Coronary artery (tissue), 2 donors: ENCODE data around the gene SLC2A9.

Experiments
- DNase-seq: peaks from one replicate; pipeline ENCODE4 v3.0.0-alpha.2; 2017; ENCODE audit warnings: low spot score
- H3K27ac ChIP-seq, 2 donors: fragments of 200-600 bp; sonication (generic); one replicate each; pipeline ENCODE4 v1.5.1; 2016 to 2019
- H3K4me3 ChIP-seq: fragments of 200-600 bp; sonication (generic); 2 replicates; pipeline ENCODE4 v1.5.1; 2016; ENCODE audit warnings: mild to moderate bottlenecking, moderate library complexity
- TF ChIP-seq, protein P1 (sequence below): fragments of 200-600 bp; sonication (generic); IDR thresholded peaks from one replicate; pipeline ENCODE4 v1.5.1; 2019; ENCODE audit warnings: antibody characterized with exemption

SLC2A9 gene

GRCh38 chr4:10041036-10041435 lies 19.7 kb upstream of the SLC2A9 start:
- TF ChIP-seq, protein P1, sequence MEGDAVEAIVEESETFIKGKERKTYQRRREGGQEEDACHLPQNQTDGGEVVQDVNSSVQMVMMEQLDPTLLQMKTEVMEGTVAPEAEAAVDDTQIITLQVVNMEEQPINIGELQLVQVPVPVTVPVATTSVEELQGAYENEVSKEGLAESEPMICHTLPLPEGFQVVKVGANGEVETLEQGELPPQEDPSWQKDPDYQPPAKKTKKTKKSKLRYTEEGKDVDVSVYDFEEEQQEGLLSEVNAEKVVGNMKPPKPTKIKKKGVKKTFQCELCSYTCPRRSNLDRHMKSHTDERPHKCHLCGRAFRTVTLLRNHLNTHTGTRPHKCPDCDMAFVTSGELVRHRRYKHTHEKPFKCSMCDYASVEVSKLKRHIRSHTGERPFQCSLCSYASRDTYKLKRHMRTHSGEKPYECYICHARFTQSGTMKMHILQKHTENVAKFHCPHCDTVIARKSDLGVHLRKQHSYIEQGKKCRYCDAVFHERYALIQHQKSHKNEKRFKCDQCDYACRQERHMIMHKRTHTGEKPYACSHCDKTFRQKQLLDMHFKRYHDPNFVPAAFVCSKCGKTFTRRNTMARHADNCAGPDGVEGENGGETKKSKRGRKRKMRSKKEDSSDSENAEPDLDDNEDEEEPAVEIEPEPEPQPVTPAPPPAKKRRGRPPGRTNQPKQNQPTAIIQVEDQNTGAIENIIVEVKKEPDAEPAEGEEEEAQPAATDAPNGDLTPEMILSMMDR: no peak
- Histone ChIP-seq H3K27ac (no peak overlapping the region), H3K4me3 (no peak overlapping the region)
- DNase-seq: peak; percentile 54

DNA sequence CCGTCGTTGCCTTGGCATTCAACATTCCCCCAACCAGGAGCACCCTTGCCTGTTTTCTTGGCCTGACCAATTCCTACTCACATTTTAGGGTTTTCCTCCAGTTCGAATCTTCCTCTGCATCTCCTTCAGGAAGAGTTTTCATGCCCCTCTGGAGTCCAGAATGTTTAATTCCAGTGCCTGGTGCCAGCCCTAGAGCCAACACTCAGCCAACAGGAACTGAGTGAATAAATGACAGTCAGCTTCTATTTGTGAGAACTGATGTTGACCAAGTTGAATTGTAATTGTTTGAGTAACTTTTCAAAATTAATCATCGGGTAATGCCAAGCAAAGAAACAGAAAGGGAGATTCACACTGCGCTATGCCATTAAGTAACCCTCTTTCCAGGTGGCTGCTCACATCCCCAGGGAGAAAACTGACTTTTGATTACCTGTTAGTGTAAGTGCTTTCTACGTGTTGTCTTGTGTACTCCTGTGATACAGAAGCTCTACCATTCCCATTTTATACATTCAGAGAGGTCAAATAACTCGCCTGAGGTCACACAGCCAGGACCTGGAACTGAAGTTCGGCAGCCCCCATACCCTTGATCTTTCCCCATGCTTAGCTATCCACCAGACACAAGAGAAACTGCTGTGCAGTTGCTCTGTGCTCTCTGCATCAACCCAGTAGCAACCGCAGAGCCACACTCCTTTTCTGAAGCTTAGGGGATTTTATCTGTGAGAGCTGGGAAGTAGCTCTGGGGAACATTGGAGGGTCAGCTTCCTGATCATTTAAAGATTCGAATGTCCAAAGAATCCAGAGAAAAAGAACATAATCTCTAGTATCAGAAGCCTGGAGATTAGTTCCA lies 19.0 kb upstream of the SLC2A9 start:
- peak; percentile 17 for DNase-seq
- H3K4me3 ChIP-seq: no peak overlapping the region
- no peak overlapping the region for H3K27ac ChIP-seq
- TF ChIP-seq, protein P1: no peak

DNA sequence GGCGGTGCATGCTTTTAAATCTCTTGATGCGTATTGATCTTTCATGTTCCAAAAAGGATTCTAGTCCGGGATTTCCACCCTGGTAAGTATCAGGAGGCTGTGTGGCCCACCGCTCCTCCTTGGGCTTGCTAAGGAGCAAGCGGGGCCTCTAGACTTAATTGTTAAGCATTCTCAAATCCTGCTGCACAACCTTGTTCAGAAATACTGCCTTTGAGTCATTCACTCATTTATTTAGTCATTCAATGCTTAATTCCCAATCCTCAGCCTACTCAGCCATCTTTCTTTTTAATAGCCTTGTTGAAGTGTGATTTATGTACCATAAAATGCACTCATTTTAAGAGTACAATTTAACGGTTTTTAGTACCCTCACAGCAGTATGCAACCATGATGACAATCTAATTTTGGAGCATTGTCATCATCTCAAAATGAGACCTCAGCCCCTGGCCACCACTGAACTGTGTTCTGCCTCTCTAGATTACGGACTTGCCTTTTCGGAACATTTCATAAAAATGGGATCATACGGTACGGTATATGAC lies 15.6 kb upstream of the SLC2A9 start:
- DNase-seq: peak; percentile 2
- Histone ChIP-seq H3K4me3 (no peak overlapping the region), H3K27ac (no peak overlapping the region)
- TF ChIP-seq, protein P1: no peak

GRCh38 chr4:10035130-10035529 lies 13.8 kb upstream of the SLC2A9 start:
- no peak for DNase-seq
- no peak overlapping the region for H3K27ac ChIP-seq
- no peak overlapping the region for H3K4me3 ChIP-seq
- TF ChIP-seq, protein P1: no peak

DNA sequence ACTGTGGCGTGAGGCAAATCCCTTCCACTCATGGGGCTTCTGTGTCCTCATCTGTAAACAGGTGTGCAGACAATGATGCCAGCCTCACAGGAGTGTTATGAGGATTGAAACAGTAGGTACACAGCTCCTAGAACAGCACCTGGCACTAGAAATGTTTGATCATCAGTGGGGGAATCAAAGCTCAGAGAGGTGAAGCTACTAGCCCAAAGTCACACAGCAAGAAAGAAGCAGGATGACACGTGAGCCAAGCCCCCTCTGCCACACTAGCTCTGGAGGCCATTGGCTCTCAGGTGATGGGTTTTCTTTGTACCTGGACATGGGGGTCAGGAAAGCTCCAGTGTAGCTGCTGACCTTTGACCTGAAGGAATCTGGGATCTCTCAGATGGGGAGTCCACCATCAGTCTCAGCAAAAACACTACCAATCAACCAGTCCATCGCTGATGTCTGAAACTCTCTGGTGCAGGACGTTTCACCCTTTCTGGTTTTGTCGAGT lies 13.4 kb upstream of the SLC2A9 start:
- Histone ChIP-seq H3K27ac (no peak overlapping the region), H3K4me3 (no peak overlapping the region)
- no peak for DNase-seq
- TF ChIP-seq, protein P1: no peak

DNA sequence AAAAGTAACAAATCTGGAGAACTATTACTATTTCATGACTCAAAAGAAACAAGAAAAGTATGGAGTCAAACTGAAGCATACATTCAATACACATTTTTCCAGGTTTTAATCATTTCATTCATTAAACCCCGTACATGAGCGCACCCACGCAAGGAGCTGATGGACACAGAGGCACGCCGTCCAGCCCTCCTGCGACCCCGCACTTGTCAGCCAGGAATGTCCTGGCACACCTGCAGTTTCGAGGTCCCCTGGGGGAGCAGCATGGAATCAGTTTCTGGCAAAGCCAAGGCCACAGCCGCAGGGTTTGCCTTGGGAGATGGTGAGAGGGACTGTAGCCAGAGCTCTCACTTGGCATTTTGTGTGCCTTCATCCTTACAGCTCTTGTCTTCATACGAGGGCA lies 12.8 kb upstream of the SLC2A9 start:
- H3K4me3 ChIP-seq: no peak overlapping the region

More for the DNA sequence above, 12.8 kb upstream of the SLC2A9 start:
- TF ChIP-seq, protein P1: no peak
- H3K27ac ChIP-seq: no peak overlapping the region
- DNase-seq: no peak
